Stimulated activated CD4-positive, alpha-beta T cell treated with anti-CD3 and anti-CD28 coated beads, Interleukin-12 subunit alpha, Interleukin-12 subunit beta, amount 100 ng/mL, for 4 hours (primary cell): ENCODE results near the gene MAP3K13.
"Not testable (repeated sequence)": the region's sequence is repeated elsewhere in the genome, so short reads cannot be mapped to it uniquely, and the experiment has no call there.

Experiments
- DNase-seq: peaks from one replicate; pipeline ENCODE4 v3.0.0-alpha.2; 2020

Gene MAP3K13

GRCh38 chr3:185400866-185401265, 37.9 kb downstream of the MAP3K13 start:
- no peak for DNase-seq

- no peak for DNase-seq
Measured at GRCh38 chr3:185401319-185401955, 38.5 kb downstream of the MAP3K13 start.

- DNase-seq, result no peak
Measured at GRCh38 chr3:185402561-185402960, 39.6 kb downstream of the MAP3K13 start.

- no peak for DNase-seq
Measured at GRCh38 chr3:185403002-185403401, 40.1 kb downstream of the MAP3K13 start.

- no peak for DNase-seq
Measured at GRCh38 chr3:185405243-185405642, 42.3 kb downstream of the MAP3K13 start.

GRCh38 chr3:185405664-185406063, 42.7 kb downstream of the MAP3K13 start:
- DNase-seq, result no peak

GRCh38 chr3:185406121-185406620, 43.2 kb downstream of the MAP3K13 start:
- DNase-seq, result no peak

GRCh38 chr3:185409957-185410356, 47.0 kb downstream of the MAP3K13 start:
- DNase-seq, result no peak

GRCh38 chr3:185411133-185411532, 48.2 kb downstream of the MAP3K13 start:
- no peak for DNase-seq

- no peak for DNase-seq
Measured at GRCh38 chr3:185416513-185416912, 53.6 kb downstream of the MAP3K13 start.

- not testable (repeated sequence) for DNase-seq
Measured at GRCh38 chr3:185418561-185418977, 55.6 kb downstream of the MAP3K13 start.

- no peak for DNase-seq
Measured at GRCh38 chr3:185420762-185421161, 57.8 kb downstream of the MAP3K13 start.

GRCh38 chr3:185421577-185422232, 58.8 kb downstream of the MAP3K13 start:
- no peak for DNase-seq

GRCh38 chr3:185422677-185423076, 59.7 kb downstream of the MAP3K13 start:
- DNase-seq, result no peak

- DNase-seq, result no peak
Measured at GRCh38 chr3:185423178-185423577, 60.2 kb downstream of the MAP3K13 start.

- no peak for DNase-seq
Measured at GRCh38 chr3:185424435-185424834, 61.5 kb downstream of the MAP3K13 start.

- DNase-seq, result no peak
Measured at GRCh38 chr3:185430375-185430774, 67.4 kb downstream of the MAP3K13 start.

GRCh38 chr3:185439745-185440466, 77.0 kb downstream of the MAP3K13 start:
- DNase-seq, result no peak

GRCh38 chr3:185442031-185442430, 79.1 kb downstream of the MAP3K13 start:
- no peak for DNase-seq

- DNase-seq, result no peak
Measured at GRCh38 chr3:185444329-185444728, 81.4 kb downstream of the MAP3K13 start.

- DNase-seq, result no peak
Measured at GRCh38 chr3:185448107-185448506, 85.2 kb downstream of the MAP3K13 start.

GRCh38 chr3:185451432-185451831, 88.5 kb downstream of the MAP3K13 start:
- DNase-seq, result not testable (repeated sequence)

GRCh38 chr3:185457376-185457775, 94.4 kb downstream of the MAP3K13 start:
- DNase-seq, result no peak

GRCh38 chr3:185460309-185460708, 97.4 kb downstream of the MAP3K13 start:
- no peak for DNase-seq
